ACC112 (cell line): ENCODE data around the gene MRPL50.

Experiments
- H2AFZ ChIP-seq: fragments of 200-600 bp; sonication (generic); one replicate; pipeline ENCODE4 v1.6.0; 2017; ENCODE audit warnings: antibody characterized with exemption, low read length; ENCODE audit not compliant: unreplicated experiment
- H3K27ac ChIP-seq: fragments of 200-600 bp; sonication (generic); 2 replicates; pipeline ENCODE4 v1.5.1; 2014; ENCODE audit warnings: low read depth, mild to moderate bottlenecking, antibody characterized with exemption, low read length, moderate library complexity
- H3K27me3 ChIP-seq: fragments of 200-600 bp; sonication (generic); 2 replicates; pipeline ENCODE4 v1.6.1; 2014; ENCODE audit warnings: mild to moderate bottlenecking, antibody characterized with exemption, low read length, moderate library complexity, mixed read lengths; ENCODE audit not compliant: insufficient read depth
- H3K36me3 ChIP-seq: fragments of 200-600 bp; sonication (generic); 2 replicates; pipeline ENCODE4 v1.6.1; 2016; ENCODE audit warnings: mild to moderate bottlenecking, antibody characterized with exemption, low read length, moderate library complexity, mixed read lengths; ENCODE audit not compliant: insufficient read depth
- H3K4me1 ChIP-seq: fragments of 200-600 bp; sonication (generic); one replicate; pipeline ENCODE4 v1.6.1; 2016; ENCODE audit warnings: low read length, mixed read lengths; ENCODE audit not compliant: insufficient read depth, unreplicated experiment, control insufficient read depth
- H3K4me3 ChIP-seq: fragments of 200-600 bp; sonication (generic); 2 replicates; pipeline ENCODE4 v1.5.1; 2014; ENCODE audit warnings: mild to moderate bottlenecking, low read depth, low read length
- H3K79me2 ChIP-seq: fragments of 200-600 bp; sonication (generic); one replicate; pipeline ENCODE4 v1.6.0; 2016; ENCODE audit warnings: low read length; ENCODE audit not compliant: control insufficient read depth, unreplicated experiment, insufficient read depth

Gene MRPL50

GRCh38 chr9:101341958-101342357, 56.5 kb downstream of the MRPL50 start:
- Histone ChIP-seq H3K27me3 (peaks cover 29% of the 10 kb centered on the region; the same call in 1 of the 2 replicates), H2AFZ (no peak overlapping the region), H3K27ac (no peak overlapping the region), H3K79me2 (no peaks in the 10 kb centered on the region), H3K36me3 (no peaks in the 10 kb centered on the region), H3K4me1 (no peaks in the 10 kb centered on the region), H3K4me3 (no peak overlapping the region)
